Calu3 (cell line): ENCODE results near the gene TTLL8. TPM values are rescaled to one million over a fixed set of nuclear protein-coding genes. Genes with fewer than 3 reads are reported as not detected.

Source experiments
- Bru-seq: library from RNA; stranded (reverse); fragments of 400-500 nt; gene quantifications from one replicate; lab custom pipeline; 2021; lab: Mats Ljungman, UMichigan
- BruChase-seq, 2 experiments: library from RNA; stranded (reverse); fragments of 400-500 nt; gene quantifications; one replicate each; lab custom pipeline; 2021; lab: Mats Ljungman, UMichigan
- BruUV-seq: library from RNA; stranded (reverse); fragments of 400-500 nt; replicated peaks from 2 replicates; lab custom pipeline; 2021; lab: Mats Ljungman, UMichigan
- CTCF ChIA-PET: fragments of 300-600 bp; sonication (Branson Sonifier 250); formaldehyde crosslinking; loops from one replicate; lab custom pipeline; 2022; ENCODE audit warnings: antibody characterized with exemption; lab: Charles Lee
- DNase-seq: peaks from one replicate; pipeline ENCODE4 v3.0.0; 2022
- H3K27ac Mint-ChIP-seq: one replicate; pipeline ENCODE4 v1.8.0; 2022; ENCODE audit warnings: mixed read lengths; ENCODE audit not compliant: unreplicated experiment
- H3K27me3 Mint-ChIP-seq: one replicate; pipeline ENCODE4 v1.8.0; 2022; ENCODE audit warnings: mixed read lengths; ENCODE audit not compliant: unreplicated experiment
- H3K36me3 Mint-ChIP-seq: one replicate; pipeline ENCODE4 v1.8.0; 2022; ENCODE audit warnings: mild to moderate bottlenecking, moderate library complexity, mixed read lengths; ENCODE audit not compliant: insufficient read depth, unreplicated experiment
- H3K4me1 Mint-ChIP-seq: one replicate; pipeline ENCODE4 v1.8.0; 2022; ENCODE audit warnings: mild to moderate bottlenecking, low read depth, mixed read lengths; ENCODE audit not compliant: unreplicated experiment
- H3K4me3 Mint-ChIP-seq: one replicate; pipeline ENCODE4 v1.8.0; 2022; ENCODE audit warnings: mild to moderate bottlenecking, low read depth, moderate library complexity, mixed read lengths; ENCODE audit not compliant: unreplicated experiment
- H3K9me3 Mint-ChIP-seq: one replicate; pipeline ENCODE4 v1.8.0; 2022; ENCODE audit warnings: low read depth, mixed read lengths; ENCODE audit not compliant: unreplicated experiment
- intact Hi-C: fragments of 100-400 bp; cut with micrococcal nuclease; formaldehyde crosslinking; loops from one replicate; pipeline ENCODE4 v1.10.0; 2022; ENCODE audit not compliant: unreplicated experiment
- long read RNA-seq: library from polyadenylated mRNA; stranded (forward); transcript quantifications from one replicate; pipeline ENCODE4 v2.0.0, GENCODE V29; 2022
- total RNA-seq: library from RNA; stranded (reverse); gene quantifications from 2 replicates; pipeline ENCODE4 v1.2.3, GENCODE V29; 2022
- TF ChIP-seq, protein P1 (sequence below): fragments of 200-600 bp; IDR thresholded peaks from one replicate; pipeline ENCODE4 v1.8.0; 2022; ENCODE audit warnings: antibody characterized with exemption; ENCODE audit not compliant: unreplicated experiment

The TTLL8 gene
- total RNA-seq (not detected in 2 replicates), Bru-seq, nascent RNA (percentile 2 among the genes with signal in this experiment), BruChase-seq, experiment 1, labeled RNA remaining after a 6-hour chase (not detected), BruChase-seq, experiment 2, labeled RNA remaining after a 2-hour chase (percentile 2 among the genes with signal in this experiment)
- long read RNA-seq: 0 reads

DNA sequence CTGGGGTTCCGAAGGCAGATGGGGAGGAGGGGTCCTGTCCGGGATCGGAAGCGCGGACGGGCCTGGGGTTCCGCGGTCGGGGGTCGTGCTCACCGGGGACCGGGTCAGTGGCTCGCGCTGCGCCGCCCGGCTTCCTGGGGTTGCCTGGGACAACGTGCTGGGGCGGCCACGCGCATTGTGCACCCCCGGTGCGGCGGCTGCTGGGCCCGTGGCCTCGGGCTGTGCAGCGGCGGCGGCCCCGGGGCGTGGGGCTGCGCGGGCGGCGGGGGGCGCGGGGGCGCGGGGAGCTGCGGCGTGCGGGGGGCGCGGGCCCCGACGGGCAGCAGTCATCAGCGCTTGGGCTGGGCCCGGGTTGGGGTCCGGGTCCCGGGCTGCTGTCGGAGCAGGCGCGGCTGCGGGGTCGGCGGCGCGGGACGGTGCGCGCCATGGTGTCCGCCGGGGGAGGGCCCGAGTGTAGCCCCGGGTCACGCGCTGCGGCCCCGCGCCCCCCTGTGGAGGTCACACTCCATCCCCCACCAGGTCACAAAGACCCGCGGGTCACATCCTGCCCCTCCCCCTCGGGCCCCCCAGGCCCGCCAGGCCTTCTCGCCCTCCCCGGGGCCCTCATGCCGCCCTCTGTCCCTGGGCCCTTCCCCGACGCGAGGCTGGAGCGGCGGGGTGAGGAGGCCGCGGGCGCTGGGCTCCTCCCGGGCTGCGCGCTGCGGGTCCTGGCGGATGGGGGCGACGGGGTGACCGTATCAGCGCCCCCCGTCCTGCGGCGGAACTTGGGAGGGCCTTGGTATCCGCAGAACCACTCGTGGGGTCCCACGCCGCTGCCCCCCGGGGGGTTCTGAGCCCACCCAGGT lies at the start of gene TTLL8:
Gene TTLL8, minus strand, starts transcription at position 238 of the 845 bp plus-strand sequence.
- H3K27ac Mint-ChIP-seq: no peak within 1 kb of the TSS
- peaks cover 4% of the 10 kb centered on the region for H3K9me3 Mint-ChIP-seq
- TF ChIP-seq, protein P1, sequence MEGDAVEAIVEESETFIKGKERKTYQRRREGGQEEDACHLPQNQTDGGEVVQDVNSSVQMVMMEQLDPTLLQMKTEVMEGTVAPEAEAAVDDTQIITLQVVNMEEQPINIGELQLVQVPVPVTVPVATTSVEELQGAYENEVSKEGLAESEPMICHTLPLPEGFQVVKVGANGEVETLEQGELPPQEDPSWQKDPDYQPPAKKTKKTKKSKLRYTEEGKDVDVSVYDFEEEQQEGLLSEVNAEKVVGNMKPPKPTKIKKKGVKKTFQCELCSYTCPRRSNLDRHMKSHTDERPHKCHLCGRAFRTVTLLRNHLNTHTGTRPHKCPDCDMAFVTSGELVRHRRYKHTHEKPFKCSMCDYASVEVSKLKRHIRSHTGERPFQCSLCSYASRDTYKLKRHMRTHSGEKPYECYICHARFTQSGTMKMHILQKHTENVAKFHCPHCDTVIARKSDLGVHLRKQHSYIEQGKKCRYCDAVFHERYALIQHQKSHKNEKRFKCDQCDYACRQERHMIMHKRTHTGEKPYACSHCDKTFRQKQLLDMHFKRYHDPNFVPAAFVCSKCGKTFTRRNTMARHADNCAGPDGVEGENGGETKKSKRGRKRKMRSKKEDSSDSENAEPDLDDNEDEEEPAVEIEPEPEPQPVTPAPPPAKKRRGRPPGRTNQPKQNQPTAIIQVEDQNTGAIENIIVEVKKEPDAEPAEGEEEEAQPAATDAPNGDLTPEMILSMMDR: no peak
- BruUV-seq: no TSS peak
- intact Hi-C loops: no loop called here
- H3K4me1 Mint-ChIP-seq: peaks cover 14% of the 10 kb centered on the region
- H3K27me3 Mint-ChIP-seq: peaks cover 80% of the 10 kb centered on the region
- DNase-seq: no peak
- peaks cover 5% of the 10 kb centered on the region for H3K36me3 Mint-ChIP-seq
- CTCF ChIA-PET: interaction anchor here (0.7 kb wide), 1 partner anchor 33 kb away, joined by 3 read pairs; no protein-coding TSS in a partner anchor
- no peak within 1 kb of the TSS for H3K4me3 Mint-ChIP-seq

DNA sequence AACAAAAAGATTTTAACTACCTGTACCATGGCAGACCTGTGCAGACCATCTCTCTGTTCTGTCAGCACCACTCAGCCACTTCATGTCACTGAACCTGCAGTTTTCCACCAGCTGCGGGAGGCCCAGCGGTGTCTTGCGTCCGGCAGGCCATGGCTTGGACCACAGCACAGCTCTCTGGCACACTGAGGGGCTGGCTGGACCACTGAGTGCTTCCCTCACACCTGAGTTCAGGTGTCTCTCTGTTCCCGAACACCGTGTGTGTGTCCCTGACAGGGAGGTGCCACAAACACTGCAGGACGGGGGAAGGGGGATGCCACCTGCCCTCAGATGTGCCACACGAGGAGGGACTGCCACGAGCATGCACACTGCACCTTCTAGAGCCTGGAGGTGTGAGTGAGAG lies 49.4 kb upstream of the TTLL8 start:
- Mint-ChIP-seq H3K9me3 (no peaks in the 10 kb centered on the region), H3K36me3 (no peaks in the 10 kb centered on the region), H3K4me3 (no peak overlapping the region), H3K27me3 (peaks cover 17% of the 10 kb centered on the region), H3K4me1 (no peaks in the 10 kb centered on the region), H3K27ac (no peak overlapping the region)
- no peak for DNase-seq
- intact Hi-C loops: no loop called here
- CTCF ChIA-PET: no interaction called here
- TF ChIP-seq, protein P1: no peak
- BruUV-seq: no TSS peak

DNA sequence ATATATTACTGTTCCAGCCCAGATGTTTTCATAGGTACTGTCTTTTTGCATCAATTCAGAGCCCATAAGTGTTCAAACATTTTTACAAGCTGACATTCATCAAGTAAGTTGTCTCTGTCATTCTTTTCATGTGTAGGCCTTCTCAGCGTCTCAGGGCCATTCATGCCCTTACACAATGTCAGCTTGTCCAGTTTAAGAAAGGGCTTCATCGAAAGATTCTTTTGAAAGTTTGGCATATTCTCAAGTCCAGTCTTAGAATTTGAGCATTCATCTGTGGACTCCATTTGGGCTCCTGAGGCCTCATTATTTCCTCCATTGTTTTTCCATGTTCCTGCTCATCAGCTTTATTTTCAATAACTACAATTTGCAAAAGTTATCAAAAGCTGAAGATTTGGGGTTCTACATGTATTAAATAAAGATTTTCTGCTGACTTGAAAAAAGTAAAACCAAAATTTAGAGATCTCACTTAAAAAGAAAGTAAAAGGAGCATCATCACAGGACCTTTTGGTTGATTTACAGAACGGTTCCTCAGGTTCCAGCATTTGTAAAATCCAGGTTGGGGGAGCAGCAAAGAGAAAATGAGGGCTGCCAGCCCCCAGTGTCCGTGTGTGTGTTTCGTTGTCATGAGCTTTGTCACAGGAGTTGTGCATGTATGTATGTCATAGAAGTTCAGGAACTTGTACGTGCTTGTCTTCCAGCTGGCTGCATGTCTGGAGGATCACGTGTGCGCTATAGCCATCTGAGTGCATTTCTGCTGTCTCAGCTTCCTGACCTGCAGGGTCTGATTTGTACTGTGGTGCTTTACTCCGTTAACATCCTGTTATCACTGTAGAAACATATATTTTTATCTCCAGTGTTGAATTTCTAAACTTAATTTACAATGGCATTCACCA lies 47.4 kb upstream of the TTLL8 start:
- H3K27me3 Mint-ChIP-seq: peaks cover 26% of the 10 kb centered on the region
- CTCF ChIA-PET: no interaction called here
- intact Hi-C loops: no loop called here
- H3K36me3 Mint-ChIP-seq: no peaks in the 10 kb centered on the region
- no TSS peak for BruUV-seq
- H3K4me3 Mint-ChIP-seq: no peak overlapping the region
- no peaks in the 10 kb centered on the region for H3K9me3 Mint-ChIP-seq
- no peak for DNase-seq
- H3K4me1 Mint-ChIP-seq: no peaks in the 10 kb centered on the region
- TF ChIP-seq, protein P1: no peak
- H3K27ac Mint-ChIP-seq: no peak overlapping the region

DNA sequence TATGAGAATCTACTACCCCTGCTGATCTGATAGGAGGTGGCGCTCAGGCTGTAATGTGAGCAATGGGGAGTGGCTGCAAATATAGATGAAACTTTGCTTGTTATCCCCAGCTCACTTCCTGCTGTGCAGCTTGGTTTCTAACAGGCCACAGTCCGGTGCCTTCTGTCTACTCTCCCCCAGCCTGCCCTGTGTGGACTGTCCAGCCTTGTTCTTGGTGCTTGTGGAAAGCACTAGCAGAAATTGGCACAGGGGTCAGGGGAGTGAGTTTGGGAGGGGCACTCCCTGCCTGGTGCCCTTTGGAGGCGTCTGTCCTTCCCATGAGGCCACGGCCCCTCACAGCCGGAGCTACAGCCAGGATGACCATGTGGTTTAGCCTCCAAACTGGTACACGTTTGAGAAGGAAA lies 46.0 kb upstream of the TTLL8 start:
- Mint-ChIP-seq H3K36me3 (no peaks in the 10 kb centered on the region), H3K27ac (no peak overlapping the region), H3K4me3 (no peak overlapping the region), H3K4me1 (no peaks in the 10 kb centered on the region), H3K27me3 (peaks cover 38% of the 10 kb centered on the region), H3K9me3 (no peaks in the 10 kb centered on the region)
- CTCF ChIA-PET: no interaction called here
- TF ChIP-seq, protein P1: no peak
- DNase-seq: no peak
- BruUV-seq: no TSS peak
- intact Hi-C loops: no loop called here
